OCI-LY7 (cell line): ENCODE results near the gene MMP2. TPM values are rescaled to one million over a fixed set of nuclear protein-coding genes. Genes with fewer than 3 reads are reported as not detected.

Source experiments
- BruUV-seq: library from RNA; stranded (reverse); fragments of 400-500 nt; replicated peaks from 2 replicates; lab custom pipeline; 2021; lab: Mats Ljungman, UMichigan
- CTCF ChIA-PET: fragments of 300-600 bp; sonication (Branson Sonifier 250); formaldehyde crosslinking; loops from one replicate; lab custom pipeline; 2022; ENCODE audit warnings: antibody characterized with exemption; ENCODE audit not compliant: unreplicated experiment; lab: Charles Lee
- POLR2A ChIA-PET: fragments of 300-600 bp; sonication (Branson Sonifier 250); formaldehyde crosslinking; loops from one replicate; lab custom pipeline; 2022; ENCODE audit warnings: antibody characterized with exemption; lab: Charles Lee
- DNase-seq: peaks from one replicate; pipeline ENCODE4 v3.0.0-alpha.2; 2015; ENCODE audit warnings: low spot score
- H2AFZ ChIP-seq: fragments of 200-600 bp; sonication (generic), shearing (Covaris generic); 2 replicates; pipeline ENCODE4 v1.6.1; 2014; ENCODE audit warnings: mild to moderate bottlenecking, antibody characterized with exemption, low read length, moderate library complexity
- H3K27ac ChIP-seq: fragments of 200-600 bp; sonication (generic); 2 replicates; pipeline ENCODE4 v1.5.1; 2014; ENCODE audit warnings: mixed run types, low read depth, mild to moderate bottlenecking, moderate library complexity, low read length, inconsistent platforms; ENCODE audit not compliant: poor library complexity, severe bottlenecking
- H3K36me3 ChIP-seq: fragments of 200-600 bp; sonication (generic); 2 replicates; pipeline ENCODE4 v1.6.1; 2014; ENCODE audit warnings: mild to moderate bottlenecking, antibody characterized with exemption, low read length, moderate library complexity, mixed read lengths; ENCODE audit not compliant: insufficient read depth
- H3K4me1 ChIP-seq: fragments of 200-600 bp; sonication (generic); 2 replicates; pipeline ENCODE4 v1.5.1; 2014; ENCODE audit warnings: mild to moderate bottlenecking, low read length; ENCODE audit not compliant: insufficient read depth, poor library complexity, severe bottlenecking
- H3K4me2 ChIP-seq: fragments of 200-600 bp; sonication (generic); 2 replicates; pipeline ENCODE4 v1.6.1; 2014; ENCODE audit warnings: mild to moderate bottlenecking, low read length
- H3K4me3 ChIP-seq: fragments of 200-600 bp; sonication (generic); 2 replicates; pipeline ENCODE4 v1.5.1; 2014; ENCODE audit warnings: mild to moderate bottlenecking, low read depth, low read length; ENCODE audit not compliant: poor library complexity, severe bottlenecking
- H3K79me2 ChIP-seq: fragments of 200-600 bp; sonication (generic); 2 replicates; pipeline ENCODE4 v1.6.1; 2016; ENCODE audit warnings: low read depth, mild to moderate bottlenecking, low read length, moderate library complexity, mixed read lengths; ENCODE audit not compliant: insufficient read depth
- H3K9me2 ChIP-seq: fragments of 200-600 bp; sonication (generic); 2 replicates; pipeline ENCODE4 v1.6.1; 2016; ENCODE audit warnings: mild to moderate bottlenecking, low read length, mixed read lengths; ENCODE audit not compliant: insufficient read depth
- H3K9me3 ChIP-seq: fragments of 200-600 bp; sonication (generic); 2 replicates; pipeline ENCODE4 v1.6.1; 2014; ENCODE audit warnings: mild to moderate bottlenecking, mixed run types, low read length, mixed read lengths
- H4K20me1 ChIP-seq: fragments of 200-600 bp; sonication (generic); 2 replicates; pipeline ENCODE4 v1.6.1; 2014; ENCODE audit warnings: mild to moderate bottlenecking, antibody characterized with exemption, low read length, moderate library complexity, mixed read lengths; ENCODE audit not compliant: insufficient read depth
- CTCF ChIP-seq: fragments of 200-600 bp; sonication (generic); conservative IDR thresholded peaks from 2 replicates; pipeline ENCODE4 v1.5.1; 2014; ENCODE audit warnings: mild to moderate bottlenecking, antibody characterized with exemption, low read length, moderate library complexity, mixed read lengths
- EZH2phosphoT487 ChIP-seq: fragments of 200-600 bp; sonication (generic); IDR thresholded peaks from 2 replicates; pipeline ENCODE4 v1.6.1; 2018; ENCODE audit warnings: low read depth, borderline replicate concordance, mild to moderate bottlenecking, mixed run types, antibody characterized with exemption, low read length, moderate library complexity, mixed read lengths
- intact Hi-C: fragments of 100-400 bp; cut with micrococcal nuclease; formaldehyde crosslinking; loops from one replicate; pipeline ENCODE4 v1.10.0; 2022; ENCODE audit not compliant: unreplicated experiment
- total RNA-seq, 2 experiments: library from RNA; depleted of rRNA in 1 of 2; stranded (reverse); fragments of >200 nt in 1 of 2; shearing (Covaris generic) in 1 of 2; gene quantifications; 2 replicates each; pipeline ENCODE4 v1.2.3, GENCODE V29; 2014 to 2022

The MMP2 gene
- total RNA-seq, 2 experiments from 2014 or later, result 0.48 TPM; not detected in 1

GRCh38 chr16:55454861-55455260, 24.1 kb upstream of the MMP2 start:
- no peaks in the 10 kb centered on the region for H4K20me1 ChIP-seq
- H3K4me3 ChIP-seq, result no peak overlapping the region
- H2AFZ ChIP-seq, result no peak overlapping the region
- no TSS peak for BruUV-seq
- ChIA-PET CTCF (no interaction called here), POLR2A (no interaction called here)
- DNase-seq, result no peak
- H3K9me3 ChIP-seq, result no peaks in the 10 kb centered on the region
- H3K79me2 ChIP-seq, result no peaks in the 10 kb centered on the region
- no peak overlapping the region for H3K4me2 ChIP-seq
- H3K4me1 ChIP-seq, result no peaks in the 10 kb centered on the region
- TF ChIP-seq CTCF, result no peak
- TF ChIP-seq EZH2phosphoT487, result no peak
- no peaks in the 10 kb centered on the region for H3K9me2 ChIP-seq
- no peaks in the 10 kb centered on the region for H3K36me3 ChIP-seq
- no peak overlapping the region for H3K27ac ChIP-seq
- intact Hi-C loops, result no loop called here

- Histone ChIP-seq H3K27ac (no peak overlapping the region), H2AFZ (no peak overlapping the region), H4K20me1 (no peaks in the 10 kb centered on the region), H3K79me2 (no peaks in the 10 kb centered on the region), H3K9me3 (no peaks in the 10 kb centered on the region), H3K9me2 (no peaks in the 10 kb centered on the region), H3K4me1 (no peaks in the 10 kb centered on the region), H3K36me3 (no peaks in the 10 kb centered on the region), H3K4me3 (no peak overlapping the region), H3K4me2 (no peak overlapping the region)
- intact Hi-C loops, result no loop called here
- no peak for TF ChIP-seq CTCF
- no peak for TF ChIP-seq EZH2phosphoT487
- no TSS peak for BruUV-seq
- DNase-seq, result no peak
- CTCF ChIA-PET, result no interaction called here
- POLR2A ChIA-PET, result no interaction called here
Measured at GRCh38 chr16:55462241-55462640, 16.8 kb upstream of the MMP2 start.

GRCh38 chr16:55464375-55464774, 14.6 kb upstream of the MMP2 start:
- POLR2A ChIA-PET, result interaction anchor here (0.8 kb wide), 1 partner anchor 251 kb away, joined by 3 read pairs; no protein-coding TSS in a partner anchor
- no peak for TF ChIP-seq EZH2phosphoT487
- TF ChIP-seq CTCF, result no peak

More at GRCh38 chr16:55464375-55464774, 14.6 kb upstream of the MMP2 start:
- Histone ChIP-seq H3K4me1 (no peaks in the 10 kb centered on the region), H3K79me2 (no peaks in the 10 kb centered on the region), H3K4me2 (no peak overlapping the region), H3K36me3 (no peaks in the 10 kb centered on the region), H3K27ac (no peak overlapping the region), H2AFZ (no peak overlapping the region), H4K20me1 (no peaks in the 10 kb centered on the region), H3K9me3 (no peaks in the 10 kb centered on the region), H3K9me2 (no peaks in the 10 kb centered on the region), H3K4me3 (no peak overlapping the region)
- BruUV-seq, result no TSS peak
- intact Hi-C loops, result loop anchor here (2.0 kb wide), 1 partner anchor 380 kb away; no protein-coding TSS in a partner anchor
- CTCF ChIA-PET, result interaction anchor here (0.5 to 1.6 kb wide), 6 partner anchors 9 to 240 kb away, joined by 4 to 7 read pairs (median 4); no protein-coding TSS in a partner anchor
- no peak for DNase-seq
